Fibroblast of lung (primary cell): Measurements from ENCODE around the gene CCND2. TPM values are rescaled to one million over a fixed set of nuclear protein-coding genes. Genes with fewer than 3 reads are reported as not detected.

Experiments
- DNase-seq, 2 donors: peaks; one replicate each; pipeline versions ENCODE4 v3.0.0 to v3.0.0-alpha.2; 2010; ENCODE audit warnings: low read depth in 2 of 2
- H2AFZ ChIP-seq: 2 replicates; pipeline ENCODE4 v1.5.1; 2012; ENCODE audit warnings: low read length, control low read depth, inconsistent platforms
- H3K27ac ChIP-seq: 2 replicates; pipeline ENCODE4 v1.5.1; 2011; ENCODE audit warnings: low read length, control low read depth; ENCODE audit not compliant: insufficient read depth
- H3K27me3 ChIP-seq: 2 replicates; pipeline ENCODE4 v1.5.1; 2011; ENCODE audit warnings: mild to moderate bottlenecking, low read length; ENCODE audit not compliant: control insufficient read depth, insufficient read depth
- H3K36me3 ChIP-seq: 2 replicates; pipeline ENCODE4 v1.5.1; 2011; ENCODE audit warnings: low read length; ENCODE audit not compliant: control insufficient read depth, insufficient read depth
- H3K4me1 ChIP-seq: 2 replicates; pipeline ENCODE4 v1.5.1; 2011; ENCODE audit warnings: low read length; ENCODE audit not compliant: control insufficient read depth, insufficient read depth; ENCODE audit errors: extremely low read depth
- H3K4me2 ChIP-seq: 2 replicates; pipeline ENCODE4 v1.5.1; 2011; ENCODE audit warnings: low read length, control low read depth; ENCODE audit not compliant: insufficient read depth; ENCODE audit errors: extremely low read depth
- H3K4me3 ChIP-seq, 4 experiments: fragments of 200-600 bp in 1 of 4; sonication (generic) in 1 of 4; replicated peaks in 1 of 4; 2 replicates each; pipeline ENCODE4 v1.5.1; 2011 to 2016; ENCODE audit warnings: low read length in 4 of 4, low read depth in 3 of 4, mild to moderate bottlenecking in 3 of 4, control low read depth in 2 of 4, inconsistent platforms in 1 of 4, mixed read lengths in 1 of 4; ENCODE audit not compliant: insufficient read depth in 1 of 4; ENCODE audit errors: control extremely low read depth in 1 of 4
- H3K79me2 ChIP-seq: 2 replicates; pipeline ENCODE4 v1.5.1; 2012; ENCODE audit warnings: mild to moderate bottlenecking, low read length, inconsistent platforms; ENCODE audit not compliant: control insufficient read depth, insufficient read depth
- H3K9ac ChIP-seq: 2 replicates; pipeline ENCODE4 v1.5.1; 2011; ENCODE audit warnings: mild to moderate bottlenecking, low read length, control low read depth; ENCODE audit not compliant: insufficient read depth
- H3K9me3 ChIP-seq: 2 replicates; pipeline ENCODE4 v1.5.1; 2012; ENCODE audit warnings: low read depth, low read length; ENCODE audit not compliant: control insufficient read depth, insufficient read depth
- H4K20me1 ChIP-seq: 2 replicates; pipeline ENCODE4 v1.5.1; 2011; ENCODE audit warnings: low read length; ENCODE audit not compliant: control insufficient read depth, insufficient read depth; ENCODE audit errors: extremely low read depth
- EZH2 ChIP-seq: IDR thresholded peaks from 2 replicates; pipeline ENCODE4 v1.5.1; 2012; ENCODE audit warnings: low read length, control low read depth, mild to moderate bottlenecking; ENCODE audit errors: missing control alignments
- polyA plus RNA-seq, 2 donors: library from polyadenylated mRNA; depleted of rRNA in 1 of 2; stranded (reverse) in 1 of 2; unstranded in 1 of 2; fragments of >200 nt; gene quantifications; 2 replicates each; pipeline ENCODE4 v1.2.1, GENCODE V29; 2011 to 2012; ENCODE audit warnings: missing spikeins in 1 of 2
- total RNA-seq: library from RNA; depleted of rRNA; stranded (reverse); fragments of >200 nt; gene quantifications from 2 replicates; pipeline ENCODE4 v1.2.1, GENCODE V29; 2014
- TF ChIP-seq, protein P1 (sequence below), 2 donors: IDR thresholded peaks in 1 of 2; conservative IDR thresholded peaks in 1 of 2; 1 replicate in 1 of 2; 2 replicates in 1 of 2; pipeline ENCODE4 v1.5.1; 2011 to 2012; ENCODE audit warnings: low read length in 2 of 2, control low read depth in 1 of 2, inconsistent platforms in 1 of 2, low read depth in 1 of 2, mild to moderate bottlenecking in 1 of 2

CCND2 gene
- total and polyA plus RNA-seq, 2 donors (not counting 1 experiment from before 2014, with no cell fraction given), result 7.0 to 37.3 TPM

DNA sequence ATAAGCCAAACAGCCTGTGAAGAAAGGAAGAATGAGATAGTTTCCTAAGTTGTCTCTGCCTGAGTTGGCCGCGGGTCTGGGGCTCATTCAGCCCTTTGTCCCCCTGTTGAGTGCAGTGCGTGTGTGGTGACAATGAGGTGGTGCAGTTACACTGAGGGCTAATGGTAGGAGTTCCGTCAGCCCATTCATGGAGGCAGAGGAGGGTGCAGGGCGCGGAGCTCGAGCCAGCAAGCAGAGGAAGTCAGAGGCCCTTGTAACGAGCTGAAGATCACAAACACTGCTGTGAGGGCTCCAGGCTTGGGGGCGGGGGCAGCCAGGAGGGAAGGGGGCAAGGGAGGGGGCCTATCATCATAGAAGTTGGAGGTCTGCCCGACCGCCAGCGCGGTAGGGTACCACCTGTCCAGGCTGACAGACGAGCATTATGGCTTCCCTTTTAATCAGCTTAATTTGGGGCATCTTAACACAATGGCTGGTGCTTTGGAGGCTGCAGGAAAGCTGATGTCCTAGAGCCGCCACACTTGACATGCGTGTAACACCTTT, 20.5 kb downstream of the CCND2 start:
- Histone ChIP-seq H3K27me3 (peaks cover 8% of the 10 kb centered on the region), H3K9me3 (no peaks in the 10 kb centered on the region), H3K4me3 (no peak overlapping the region), H4K20me1 (no peaks in the 10 kb centered on the region), H3K79me2 (no peaks in the 10 kb centered on the region), H2AFZ (no peak overlapping the region), H3K36me3 (no peaks in the 10 kb centered on the region), H3K27ac (no peak overlapping the region), H3K4me2 (no peak overlapping the region), H3K4me1 (no peaks in the 10 kb centered on the region), H3K9ac (no peak overlapping the region)
- DNase-seq, result no peak
- TF ChIP-seq, protein P1, sequence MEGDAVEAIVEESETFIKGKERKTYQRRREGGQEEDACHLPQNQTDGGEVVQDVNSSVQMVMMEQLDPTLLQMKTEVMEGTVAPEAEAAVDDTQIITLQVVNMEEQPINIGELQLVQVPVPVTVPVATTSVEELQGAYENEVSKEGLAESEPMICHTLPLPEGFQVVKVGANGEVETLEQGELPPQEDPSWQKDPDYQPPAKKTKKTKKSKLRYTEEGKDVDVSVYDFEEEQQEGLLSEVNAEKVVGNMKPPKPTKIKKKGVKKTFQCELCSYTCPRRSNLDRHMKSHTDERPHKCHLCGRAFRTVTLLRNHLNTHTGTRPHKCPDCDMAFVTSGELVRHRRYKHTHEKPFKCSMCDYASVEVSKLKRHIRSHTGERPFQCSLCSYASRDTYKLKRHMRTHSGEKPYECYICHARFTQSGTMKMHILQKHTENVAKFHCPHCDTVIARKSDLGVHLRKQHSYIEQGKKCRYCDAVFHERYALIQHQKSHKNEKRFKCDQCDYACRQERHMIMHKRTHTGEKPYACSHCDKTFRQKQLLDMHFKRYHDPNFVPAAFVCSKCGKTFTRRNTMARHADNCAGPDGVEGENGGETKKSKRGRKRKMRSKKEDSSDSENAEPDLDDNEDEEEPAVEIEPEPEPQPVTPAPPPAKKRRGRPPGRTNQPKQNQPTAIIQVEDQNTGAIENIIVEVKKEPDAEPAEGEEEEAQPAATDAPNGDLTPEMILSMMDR (conservative IDR thresholded peaks at IDR 0.05 in 1 of 2, IDR thresholded peaks at IDR 0.05 in 1 of 2; ENCODE audit: low read depth in 1 of 2, low read length in 2 of 2), result no peak
- no peak for TF ChIP-seq EZH2

DNA sequence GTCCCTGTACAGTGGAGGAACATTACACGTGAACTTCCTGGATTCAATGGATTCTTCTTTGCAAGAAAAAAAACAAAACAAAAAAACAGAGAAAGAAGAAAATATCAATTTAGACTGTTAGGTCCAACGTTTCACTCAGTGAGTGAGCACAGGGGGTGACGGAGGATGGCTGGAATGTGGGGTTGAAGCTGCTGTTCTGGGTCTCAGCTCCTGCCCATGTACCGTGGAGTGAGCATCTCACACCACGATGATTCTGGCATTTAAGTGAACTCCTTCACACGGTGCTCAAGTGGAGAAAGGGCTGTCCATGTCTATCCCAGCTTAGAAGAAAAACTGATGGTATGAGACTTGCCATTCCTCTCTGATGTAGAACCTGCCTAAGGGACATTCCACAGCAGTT, 23.2 kb downstream of the CCND2 start:
- H3K36me3 ChIP-seq, result no peaks in the 10 kb centered on the region
- no peak overlapping the region for H3K4me2 ChIP-seq
- H3K27ac ChIP-seq, result no peak overlapping the region
- peaks cover 10% of the 10 kb centered on the region for H3K27me3 ChIP-seq
- H3K9me3 ChIP-seq, result no peaks in the 10 kb centered on the region
- no peaks in the 10 kb centered on the region for H3K4me1 ChIP-seq
- TF ChIP-seq, protein P1 (conservative IDR thresholded peaks at IDR 0.05 in 1 of 2, IDR thresholded peaks at IDR 0.05 in 1 of 2; ENCODE audit: low read depth in 1 of 2, low read length in 2 of 2), result no peak
- no peak for TF ChIP-seq EZH2
- H3K4me3 ChIP-seq, result no peak overlapping the region
- no peaks in the 10 kb centered on the region for H4K20me1 ChIP-seq
- no peak overlapping the region for H2AFZ ChIP-seq
- H3K9ac ChIP-seq, result no peak overlapping the region
- H3K79me2 ChIP-seq, result no peaks in the 10 kb centered on the region
- DNase-seq, result no peak

DNA sequence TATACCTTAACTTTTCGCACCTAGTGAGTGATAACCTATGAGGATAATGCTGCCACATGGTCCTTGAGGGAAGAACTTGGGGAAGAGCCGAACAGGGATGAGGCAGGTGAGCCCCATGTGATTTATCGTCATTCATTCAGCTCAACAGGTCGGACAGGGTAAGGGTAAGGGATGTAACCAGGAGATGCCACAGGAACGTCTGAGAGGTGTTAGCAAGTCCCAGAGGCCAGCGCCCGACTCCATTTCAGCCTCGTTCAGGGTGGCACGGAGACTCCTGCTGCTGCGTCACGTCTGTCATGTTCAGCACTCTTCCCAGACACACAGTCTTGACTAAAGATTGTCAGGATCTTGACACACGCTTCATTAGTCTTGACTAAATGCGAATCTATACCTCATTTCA, 24.1 kb downstream of the CCND2 start:
- no peaks in the 10 kb centered on the region for H4K20me1 ChIP-seq
- H3K4me3 ChIP-seq, result no peak overlapping the region
- H3K27ac ChIP-seq, result no peak overlapping the region

More for the DNA sequence above, 24.1 kb downstream of the CCND2 start:
- no peak for DNase-seq
- Histone ChIP-seq H3K27me3 (peaks cover 7% of the 10 kb centered on the region), H3K9ac (no peak overlapping the region), H3K4me1 (no peaks in the 10 kb centered on the region), H3K4me2 (no peak overlapping the region), H3K79me2 (no peaks in the 10 kb centered on the region), H2AFZ (no peak overlapping the region), H3K9me3 (no peaks in the 10 kb centered on the region), H3K36me3 (no peaks in the 10 kb centered on the region)
- TF ChIP-seq, protein P1 (conservative IDR thresholded peaks at IDR 0.05 in 1 of 2, IDR thresholded peaks at IDR 0.05 in 1 of 2; ENCODE audit: low read depth in 1 of 2, low read length in 2 of 2), result no peak
- no peak for TF ChIP-seq EZH2
